ENCODE measurements around the gene CDK19.

The CDK19 gene

DNA sequence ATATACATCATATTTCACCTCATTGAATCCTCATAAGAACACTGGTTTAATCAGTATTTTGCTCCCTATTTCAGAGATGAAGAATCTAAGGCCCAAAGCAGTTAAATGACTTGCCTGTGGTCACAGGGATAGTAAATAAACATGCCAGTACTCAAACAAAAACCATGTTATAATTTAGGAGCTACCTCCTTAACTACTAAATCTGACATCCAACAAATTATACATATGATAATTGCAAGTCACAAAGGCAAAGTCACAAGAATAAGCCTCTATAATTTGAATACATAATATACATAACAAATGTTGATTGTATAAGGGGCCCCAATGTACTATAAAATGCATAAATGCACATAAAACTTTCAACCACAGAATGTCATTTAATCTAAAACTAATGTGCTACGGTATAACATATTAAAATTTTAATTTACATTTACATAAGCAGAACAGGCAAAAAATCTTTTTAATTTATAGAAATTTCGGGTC lies 181.5 kb downstream of the CDK19 start:
- in situ Hi-C loops (cut with HindIII; ENCODE audit: low sequenced_read_pairs): no loop called here

GRCh38 chr6:110629153-110629552 lies 186.1 kb downstream of the CDK19 start:
- in situ Hi-C loops (cut with HindIII; ENCODE audit: low sequenced_read_pairs): no loop called here

- in situ Hi-C loops (cut with HindIII; ENCODE audit: low sequenced_read_pairs): no loop called here
Observed at GRCh38 chr6:110628330-110628729, 186.9 kb downstream of the CDK19 start.

- in situ Hi-C loops (cut with HindIII; ENCODE audit: low sequenced_read_pairs): no loop called here
Observed at GRCh38 chr6:110626442-110626841, 188.8 kb downstream of the CDK19 start.

DNA sequence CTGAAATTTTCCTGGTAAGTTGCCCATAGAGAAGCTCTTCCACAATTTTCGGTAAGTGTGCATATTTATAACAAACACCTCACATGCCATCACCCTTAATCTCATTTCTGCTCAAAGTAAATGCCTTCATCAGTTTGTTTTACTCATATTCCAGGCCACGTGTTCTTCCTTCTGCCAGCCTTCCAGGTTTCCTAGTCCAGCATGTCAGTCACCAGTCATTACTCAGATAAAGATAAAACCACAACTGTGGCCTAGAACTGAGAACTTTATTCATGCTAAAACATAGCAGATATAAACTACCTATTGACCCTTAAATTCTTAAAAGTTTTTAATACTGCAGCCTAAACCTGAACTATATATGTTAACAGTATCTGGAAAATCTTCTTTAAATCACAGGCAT lies 189.4 kb downstream of the CDK19 start:
- in situ Hi-C loops (cut with HindIII; ENCODE audit: low sequenced_read_pairs): no loop called here

DNA sequence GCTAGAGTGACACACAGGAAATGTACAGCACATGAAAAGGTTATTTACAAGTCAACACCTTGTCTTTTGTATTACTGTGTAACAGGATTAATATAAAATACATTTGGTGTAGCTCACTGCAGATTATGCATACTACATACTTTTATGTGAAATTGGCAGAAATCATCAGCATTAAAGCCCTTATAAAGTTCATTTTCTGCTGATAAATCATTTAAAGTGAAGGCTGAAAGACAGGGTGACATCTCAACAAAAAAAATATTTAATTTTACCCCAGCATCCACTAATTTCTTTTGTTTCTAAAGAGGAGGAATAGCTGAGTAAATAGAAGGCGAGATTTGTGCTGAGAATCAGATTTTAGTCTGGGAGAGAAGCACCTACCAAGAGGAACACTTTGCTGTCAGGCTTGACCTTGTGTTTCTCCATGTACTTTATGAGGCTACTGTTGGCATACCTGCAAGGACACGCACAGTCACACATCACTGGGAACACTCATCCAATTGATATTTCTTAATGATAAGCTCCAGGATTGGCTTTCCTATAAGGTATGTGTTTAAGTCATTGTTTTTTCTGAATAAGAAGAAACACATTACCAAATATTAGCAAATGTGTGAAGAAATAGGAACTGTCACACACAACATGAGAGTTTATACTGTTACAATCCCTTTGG lies 192.2 kb downstream of the CDK19 start:
- in situ Hi-C loops (cut with HindIII; ENCODE audit: low sequenced_read_pairs): no loop called here

- in situ Hi-C loops (cut with HindIII; ENCODE audit: low sequenced_read_pairs): no loop called here
Observed at GRCh38 chr6:110621061-110621460, 194.2 kb downstream of the CDK19 start.

GRCh38 chr6:110620065-110620464 lies 195.2 kb downstream of the CDK19 start:
- in situ Hi-C loops (cut with HindIII; ENCODE audit: low sequenced_read_pairs): no loop called here

DNA sequence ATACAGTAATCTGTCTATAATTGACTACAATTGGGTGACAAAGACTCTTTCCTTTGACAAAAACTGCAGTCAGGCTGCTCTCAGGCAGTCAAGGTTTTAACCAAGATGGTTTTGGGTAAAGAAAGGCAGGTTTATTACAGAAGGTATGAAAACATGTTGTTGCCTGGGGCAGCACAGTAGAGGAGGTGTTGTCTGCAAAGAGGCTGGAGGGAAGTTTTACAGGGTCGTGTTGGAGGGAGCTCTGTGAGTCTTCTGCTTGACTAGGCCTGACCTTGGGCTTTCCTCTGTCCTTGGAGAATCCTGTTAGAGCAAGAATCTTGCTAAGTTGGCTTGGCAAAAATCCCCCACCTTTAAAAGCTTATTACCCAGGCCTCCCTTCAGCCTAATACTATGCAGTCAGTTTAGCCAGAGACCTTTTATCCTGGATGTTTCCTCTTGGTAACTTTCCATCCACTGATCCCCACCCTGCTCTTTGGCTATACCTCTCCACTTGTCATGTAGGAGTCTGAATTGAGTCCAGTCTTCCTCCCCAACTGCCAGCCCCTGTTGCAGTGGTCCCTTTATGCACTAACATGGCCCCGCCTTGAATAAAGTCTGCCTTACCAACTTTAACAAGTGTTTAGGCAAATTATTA lies 195.9 kb downstream of the CDK19 start:
- in situ Hi-C loops (cut with HindIII; ENCODE audit: low sequenced_read_pairs): no loop called here

DNA sequence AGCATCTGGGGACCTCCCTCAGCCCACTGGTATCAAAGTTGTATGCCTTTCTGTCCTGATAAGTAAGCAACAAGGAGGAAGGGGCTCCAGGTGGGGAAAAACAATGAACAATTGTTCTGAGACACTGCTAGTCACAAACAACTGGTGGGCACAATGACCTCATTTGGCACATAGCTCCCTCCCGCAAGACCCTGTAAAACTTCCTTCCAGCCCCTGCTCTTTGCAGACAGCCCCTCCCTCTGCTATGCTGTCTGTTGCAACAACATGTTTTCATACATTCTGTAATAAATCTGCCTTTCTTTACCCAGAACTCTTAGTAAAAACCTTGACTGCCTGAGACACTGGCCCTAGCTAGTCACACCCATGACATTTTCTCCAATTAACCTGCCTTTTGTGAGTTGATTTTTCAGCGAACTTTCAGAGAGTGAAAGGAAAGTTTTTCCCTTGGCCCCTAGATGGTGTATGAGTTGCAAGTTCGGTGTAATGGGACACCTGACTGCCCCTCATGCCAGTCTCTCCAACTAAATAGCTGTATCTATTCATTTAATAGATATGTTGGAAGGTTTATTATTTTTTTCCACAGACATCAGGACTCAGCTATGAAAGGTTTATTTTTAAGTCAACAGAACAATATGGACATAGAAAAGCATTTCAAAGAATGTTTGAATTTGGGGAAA lies 196.5 kb downstream of the CDK19 start:
- in situ Hi-C loops (cut with HindIII; ENCODE audit: low sequenced_read_pairs): no loop called here

DNA sequence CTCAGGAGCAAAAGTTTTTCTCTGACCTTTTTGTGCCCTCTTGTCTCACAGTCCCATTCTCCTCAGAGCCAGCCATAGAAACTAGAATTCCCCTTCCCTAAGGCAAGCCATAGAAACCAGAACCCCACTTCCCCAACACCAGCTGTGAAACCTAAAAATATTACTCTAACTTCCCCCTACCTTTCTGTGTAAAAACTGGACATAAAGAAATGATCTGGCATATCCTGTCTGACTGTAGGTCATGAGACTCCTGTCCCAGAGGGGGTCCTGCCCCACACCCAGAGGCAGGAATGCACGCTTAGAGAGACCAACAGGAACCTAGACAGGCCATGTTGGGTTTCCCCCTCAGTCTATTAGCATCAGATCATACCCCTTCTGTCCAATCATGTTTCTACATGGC lies 198.2 kb downstream of the CDK19 start:
- in situ Hi-C loops (cut with HindIII; ENCODE audit: low sequenced_read_pairs): no loop called here

- in situ Hi-C loops (cut with HindIII; ENCODE audit: low sequenced_read_pairs): no loop called here
Observed at GRCh38 chr6:110615722-110616121, 199.5 kb downstream of the CDK19 start.

DNA sequence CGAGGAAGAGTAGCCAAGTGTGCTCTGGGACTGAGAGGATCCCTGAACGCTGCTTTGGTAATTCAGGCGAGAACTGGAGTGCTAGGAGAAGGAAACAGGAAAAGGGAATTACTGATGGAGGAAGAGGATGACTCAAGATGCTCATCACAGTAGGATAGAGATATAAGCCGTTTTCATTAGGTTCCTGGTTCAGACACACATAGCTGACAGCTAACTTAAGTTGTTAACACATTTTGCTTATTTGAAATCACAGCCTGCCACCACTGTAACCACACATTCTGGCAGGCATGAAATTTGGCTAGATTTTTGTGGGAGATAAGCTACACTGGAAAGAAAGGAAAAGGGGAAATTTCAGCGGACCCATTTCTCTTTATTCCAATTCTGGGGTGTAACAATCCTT lies 200.7 kb downstream of the CDK19 start:
- in situ Hi-C loops (cut with HindIII; ENCODE audit: low sequenced_read_pairs): no loop called here

- in situ Hi-C loops (cut with HindIII; ENCODE audit: low sequenced_read_pairs): no loop called here
Observed at GRCh38 chr6:110614106-110614505, 201.2 kb downstream of the CDK19 start.

- in situ Hi-C loops (cut with HindIII; ENCODE audit: low sequenced_read_pairs): no loop called here
Observed at GRCh38 chr6:110613356-110613755, 201.9 kb downstream of the CDK19 start.

- in situ Hi-C loops (cut with HindIII; ENCODE audit: low sequenced_read_pairs): no loop called here
Observed at GRCh38 chr6:110612298-110612697, 203.0 kb downstream of the CDK19 start.

DNA sequence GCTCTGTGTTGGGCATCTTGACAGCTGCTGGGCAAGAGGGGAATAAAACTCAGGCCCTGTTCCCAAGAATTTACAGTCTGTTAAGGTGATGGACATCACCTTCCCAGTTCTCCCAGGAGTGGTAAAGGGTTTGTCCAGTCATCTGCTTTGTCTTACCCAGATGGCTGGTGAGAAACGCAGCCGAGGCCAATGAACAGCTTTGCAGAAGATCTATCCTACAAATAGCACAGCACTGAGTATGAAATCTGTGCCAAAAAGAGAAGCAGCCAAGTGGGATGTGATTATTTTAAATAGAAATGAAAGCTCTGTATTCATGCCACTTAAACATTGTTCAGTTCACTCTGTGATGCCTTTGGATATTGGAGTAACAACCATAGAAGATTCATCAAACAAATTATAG lies 206.2 kb downstream of the CDK19 start:
- in situ Hi-C loops (cut with HindIII; ENCODE audit: low sequenced_read_pairs): loop anchor here (10.0 kb wide), 1 partner anchor 74 kb away; no protein-coding TSS in a partner anchor

DNA sequence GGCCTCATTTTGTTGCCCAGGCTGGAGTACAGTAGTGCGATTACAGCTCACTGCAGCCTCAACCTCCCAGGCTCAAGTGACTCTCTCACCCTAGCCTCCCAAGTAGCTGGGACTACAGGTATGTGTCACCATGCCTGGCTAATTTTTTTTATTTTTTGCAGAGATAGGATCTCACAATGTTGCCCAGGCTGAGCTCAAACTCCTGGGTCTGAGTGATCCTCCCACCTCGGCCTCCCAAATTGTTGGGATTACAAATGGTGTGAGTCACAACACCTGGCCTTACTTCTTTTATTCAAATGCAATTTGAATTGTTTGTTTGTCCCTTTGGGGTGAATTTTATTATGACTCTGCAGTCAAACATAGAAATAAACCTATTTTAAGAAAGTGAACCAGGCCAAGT lies 207.1 kb downstream of the CDK19 start:
- in situ Hi-C loops (cut with HindIII; ENCODE audit: low sequenced_read_pairs): loop anchor here (10.0 kb wide), 1 partner anchor 73 kb away; no protein-coding TSS in a partner anchor

- in situ Hi-C loops (cut with HindIII; ENCODE audit: low sequenced_read_pairs): loop anchor here (10.0 kb wide), 1 partner anchor 71 kb away; no protein-coding TSS in a partner anchor
Observed at GRCh38 chr6:110606151-110606550, 209.1 kb downstream of the CDK19 start.

DNA sequence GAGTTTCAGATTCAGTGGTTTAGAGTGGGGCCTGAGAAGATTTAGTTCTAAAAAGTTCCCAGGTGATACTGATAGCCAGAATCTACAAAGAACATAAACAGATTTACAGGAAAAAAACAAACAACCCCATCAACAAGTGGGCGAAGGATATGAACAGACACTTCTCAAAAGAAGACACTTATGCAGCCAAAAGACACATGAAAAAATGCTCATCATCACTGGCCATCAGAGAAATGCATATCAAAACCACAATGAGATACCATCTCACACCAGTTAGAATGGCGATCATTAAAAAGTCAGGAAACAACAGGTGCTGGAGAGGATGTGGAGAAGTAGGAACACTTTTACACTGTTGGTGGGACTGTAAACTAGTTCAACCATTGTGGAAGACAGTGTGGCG lies 214.6 kb downstream of the CDK19 start:
- in situ Hi-C loops (cut with HindIII; ENCODE audit: low sequenced_read_pairs): loop anchor here (10.0 kb wide), 1 partner anchor 66 kb away; no protein-coding TSS in a partner anchor

DNA sequence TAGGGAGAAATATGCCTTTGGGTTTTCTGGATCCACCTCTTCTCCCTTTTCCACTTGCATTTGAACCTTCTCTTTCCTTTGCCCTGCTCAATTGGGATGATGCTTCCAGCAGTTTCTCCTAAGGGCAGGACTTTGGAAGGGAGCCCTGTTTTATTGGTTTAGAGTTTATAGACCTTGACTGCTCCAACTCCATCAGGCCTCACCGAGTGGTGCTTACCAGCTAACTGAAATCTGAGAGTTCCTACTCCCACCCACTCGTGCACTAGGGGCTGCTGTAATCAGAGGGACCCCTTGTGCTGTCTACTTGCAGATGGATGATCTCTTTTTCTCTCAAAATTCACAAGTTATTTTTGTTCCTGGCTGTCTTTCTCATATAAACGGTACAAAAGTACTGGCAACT lies 217.5 kb downstream of the CDK19 start:
- in situ Hi-C loops (cut with HindIII; ENCODE audit: low sequenced_read_pairs): no loop called here

DNA sequence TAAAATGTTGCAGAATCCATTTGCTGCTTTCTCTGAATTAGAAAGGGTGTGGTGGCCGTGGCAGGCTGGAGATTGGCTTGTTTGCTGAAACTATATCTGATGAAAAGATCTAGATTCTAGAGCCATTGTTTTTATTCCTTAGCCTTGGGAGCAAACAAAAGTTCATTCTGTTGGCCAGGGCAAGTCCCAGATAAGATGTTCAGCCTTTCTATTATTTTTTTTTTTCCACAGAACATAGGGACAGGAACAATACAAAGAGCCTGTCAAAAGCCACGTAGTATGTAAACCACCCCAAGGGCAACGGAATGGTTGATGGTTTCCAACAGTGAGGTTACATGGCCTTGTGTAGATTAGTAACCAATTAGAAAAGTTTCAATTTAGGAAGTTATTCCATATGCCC lies 218.9 kb downstream of the CDK19 start:
- in situ Hi-C loops (cut with HindIII; ENCODE audit: low sequenced_read_pairs): no loop called here
